M059J (cell line): ENCODE results near the gene RASA2. TPM values are rescaled to one million over a fixed set of nuclear protein-coding genes. Genes with fewer than 3 reads are reported as not detected.
A peak's percentile ranks its signal among the peaks of the same experiment; 100 is the strongest.

ENCODE experiments used
- DNase-seq: peaks from one replicate; pipeline ENCODE4 v3.0.0-alpha.2; 2012; ENCODE audit warnings: low read depth
- total RNA-seq: library from RNA; depleted of rRNA; stranded (reverse); fragments of >200 nt; shearing (Covaris generic); gene quantifications from 2 replicates; pipeline ENCODE4 v1.2.3, GENCODE V29; 2014; rRNA removed

RASA2 gene
- 16.4 and 20.8 TPM in 2 replicates for total RNA-seq

GRCh38 chr3:141486746-141487520, at the start of gene RASA2:
RASA2 (plus strand) TSS chr3:141487027; CDS start chr3:141487084, 57 bp downstream.
- peak; percentile 87 for DNase-seq

- DNase-seq = no peak
These were observed 47.2 kb upstream of the RASA2 start for GRCh38 chr3:141439589-141439988.

- DNase-seq = no peak
These were observed 45.9 kb upstream of the RASA2 start for GRCh38 chr3:141440942-141441341.

- DNase-seq = peak; percentile 80
These were observed 45.2 kb upstream of the RASA2 start for GRCh38 chr3:141441381-141442364.

- DNase-seq = no peak
These were observed 44.4 kb upstream of the RASA2 start for GRCh38 chr3:141442446-141442845.

GRCh38 chr3:141442914-141443313, 43.9 kb upstream of the RASA2 start:
- no peak for DNase-seq

- DNase-seq = no peak
These were observed 42.1 kb upstream of the RASA2 start for GRCh38 chr3:141444586-141445285.

GRCh38 chr3:141445990-141446389, 40.8 kb upstream of the RASA2 start:
- DNase-seq = no peak

- no peak for DNase-seq
These were observed 40.1 kb upstream of the RASA2 start for GRCh38 chr3:141446737-141447136.

GRCh38 chr3:141447383-141447782, 39.4 kb upstream of the RASA2 start:
- DNase-seq = no peak

- peak; percentile 59 for DNase-seq
These were observed 38.1 kb upstream of the RASA2 start for GRCh38 chr3:141448606-141449220.

- no peak for DNase-seq
These were observed 37.4 kb upstream of the RASA2 start for GRCh38 chr3:141449424-141449823.

- no peak for DNase-seq
These were observed 36.0 kb upstream of the RASA2 start for GRCh38 chr3:141450727-141451375.

GRCh38 chr3:141452045-141452444, 34.8 kb upstream of the RASA2 start:
- peak; percentile 74 for DNase-seq

- no peak for DNase-seq
These were observed 34.1 kb upstream of the RASA2 start for GRCh38 chr3:141452773-141453172.

- no peak for DNase-seq
These were observed 32.8 kb upstream of the RASA2 start for GRCh38 chr3:141454054-141454453.

GRCh38 chr3:141454906-141455602, 31.8 kb upstream of the RASA2 start:
- DNase-seq = peak; percentile 88

GRCh38 chr3:141455603-141456300, 31.1 kb upstream of the RASA2 start:
- DNase-seq = no peak

- DNase-seq = no peak
These were observed 30.6 kb upstream of the RASA2 start for GRCh38 chr3:141456301-141456625.
